Loucy (cell line): ENCODE measurements around the gene KSR1.

Experiments used
- H2AFZ ChIP-seq: fragments of 200-600 bp; sonication (generic); 2 replicates; pipeline ENCODE4 v1.6.0; 2016; ENCODE audit warnings: antibody characterized with exemption, mild to moderate bottlenecking, low read length, moderate library complexity
- H3F3A ChIP-seq: fragments of 200-600 bp; 2 replicates; pipeline ENCODE4 v1.6.0; 2016; ENCODE audit warnings: antibody characterized with exemption, low read depth, mild to moderate bottlenecking
- H3K27me3 ChIP-seq: fragments of 200-600 bp; sonication (generic); 2 replicates; pipeline ENCODE4 v1.6.1; 2014; ENCODE audit warnings: low read length, mild to moderate bottlenecking; ENCODE audit not compliant: insufficient read depth, poor library complexity, severe bottlenecking
- H3K36me3 ChIP-seq: fragments of 200-600 bp; sonication (generic); 2 replicates; pipeline ENCODE4 v1.6.1; 2016; ENCODE audit warnings: low read length; ENCODE audit not compliant: insufficient read depth
- H3K4me1 ChIP-seq: fragments of 200-600 bp; sonication (generic); 2 replicates; pipeline ENCODE4 v1.5.1; 2014; ENCODE audit warnings: low read length, mild to moderate bottlenecking; ENCODE audit not compliant: insufficient read depth, poor library complexity, severe bottlenecking
- H3K4me2 ChIP-seq: fragments of 200-600 bp; sonication (generic); 2 replicates; pipeline ENCODE4 v1.6.0; 2014; ENCODE audit warnings: antibody characterized with exemption, low read length, low read depth, mild to moderate bottlenecking; ENCODE audit not compliant: poor library complexity, severe bottlenecking
- H3K4me3 ChIP-seq: fragments of 200-600 bp; sonication (generic); 2 replicates; pipeline ENCODE4 v1.5.1; 2014; ENCODE audit warnings: low read length, mild to moderate bottlenecking, mixed read lengths; ENCODE audit not compliant: poor library complexity, severe bottlenecking
- H3K79me2 ChIP-seq: fragments of 200-600 bp; sonication (generic); 2 replicates; pipeline ENCODE4 v1.6.1; 2014; ENCODE audit warnings: low read length; ENCODE audit not compliant: insufficient read depth
- H3K9ac ChIP-seq: fragments of 200-600 bp; sonication (generic); 2 replicates; pipeline ENCODE4 v1.6.0; 2014; ENCODE audit warnings: mild to moderate bottlenecking, low read depth, low read length, moderate library complexity; ENCODE audit not compliant: poor library complexity, severe bottlenecking
- H3K9me2 ChIP-seq: fragments of 200-600 bp; sonication (generic); replicated peaks from 2 replicates; pipeline ENCODE4 v1.6.1; 2016; ENCODE audit warnings: low read depth, low read length, mixed read lengths
- H3K9me3 ChIP-seq: fragments of 200-600 bp; sonication (generic); 2 replicates; pipeline ENCODE4 v1.6.1; 2014; ENCODE audit warnings: mild to moderate bottlenecking, antibody characterized with exemption, low read length, low read depth; ENCODE audit not compliant: insufficient read depth
- H4K20me1 ChIP-seq: fragments of 200-600 bp; sonication (generic); 2 replicates; pipeline ENCODE4 v1.6.0; 2014; ENCODE audit warnings: antibody characterized with exemption, low read length, mild to moderate bottlenecking; ENCODE audit not compliant: insufficient read depth, poor library complexity, severe bottlenecking
- EZH2phosphoT487 ChIP-seq: fragments of 200-600 bp; IDR thresholded peaks from 2 replicates; pipeline ENCODE4 v1.6.1; 2018; ENCODE audit warnings: antibody characterized with exemption, mild to moderate bottlenecking, moderate library complexity, borderline replicate concordance
- TF ChIP-seq, protein P1 (sequence below): fragments of 200-600 bp; sonication (generic); conservative IDR thresholded peaks from 2 replicates; pipeline ENCODE4 v1.5.1; 2014; ENCODE audit warnings: mild to moderate bottlenecking, antibody characterized with exemption, low read length

KSR1 gene

DNA sequence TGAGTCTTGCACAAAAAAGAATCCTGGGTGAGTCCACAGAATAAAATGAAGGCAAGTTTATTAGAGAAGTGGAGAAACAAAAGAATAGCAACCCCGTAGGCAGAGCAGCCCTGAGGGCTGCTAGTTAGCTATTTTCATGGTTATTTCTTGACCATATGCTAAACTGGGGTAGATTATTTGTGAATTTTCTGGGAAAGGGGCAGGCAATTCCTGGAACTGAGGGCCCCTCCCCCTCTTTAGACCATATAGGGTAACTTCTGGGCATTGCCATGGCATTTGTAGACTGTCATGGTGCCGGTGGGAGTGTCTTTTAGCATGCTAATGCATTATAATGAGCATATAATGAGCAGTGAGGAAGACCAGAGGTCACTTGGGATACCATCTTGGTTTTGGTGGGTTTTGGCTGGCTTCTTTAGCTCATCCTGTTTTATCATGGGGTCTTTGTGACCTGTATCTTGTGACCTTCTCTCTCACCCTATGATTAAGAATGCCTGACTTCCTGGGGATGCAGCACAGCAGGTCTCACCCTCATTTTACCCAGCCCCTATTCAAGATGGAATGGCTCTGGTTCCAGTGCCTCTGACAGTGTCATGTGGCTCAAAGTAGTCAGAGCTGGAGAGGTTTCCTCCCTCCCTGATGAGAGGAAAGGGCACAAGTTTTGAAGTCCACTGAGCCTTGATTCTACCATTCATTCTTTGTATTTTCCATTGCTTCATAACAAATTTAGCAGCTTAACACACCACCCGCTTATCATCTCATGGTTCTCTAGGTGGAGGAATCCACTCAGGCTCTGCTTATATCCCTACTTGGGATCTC is 119.1 kb downstream of the KSR1 start:
- Histone ChIP-seq H4K20me1 (no peaks in the 10 kb centered on the region), H3K36me3 (no peaks in the 10 kb centered on the region), H3K4me2 (peak overlapping the region; percentile 10), H3K9ac (peak overlapping the region; percentile 7), H2AFZ (no peak overlapping the region), H3K9me2 (no peaks in the 10 kb centered on the region), H3F3A (0 out of 2 replicates have a peak, but pooled peaks cover 4% of the 10 kb centered on the region), H3K9me3 (no peaks in the 10 kb centered on the region), H3K4me1 (peaks cover 83% of the 10 kb centered on the region), H3K79me2 (peaks cover 21% of the 10 kb centered on the region; the same call in 1 of the 2 replicates), H3K27me3 (no peaks in the 10 kb centered on the region), H3K4me3 (no peak overlapping the region)
- no peak for TF ChIP-seq EZH2phosphoT487
- TF ChIP-seq, protein P1, sequence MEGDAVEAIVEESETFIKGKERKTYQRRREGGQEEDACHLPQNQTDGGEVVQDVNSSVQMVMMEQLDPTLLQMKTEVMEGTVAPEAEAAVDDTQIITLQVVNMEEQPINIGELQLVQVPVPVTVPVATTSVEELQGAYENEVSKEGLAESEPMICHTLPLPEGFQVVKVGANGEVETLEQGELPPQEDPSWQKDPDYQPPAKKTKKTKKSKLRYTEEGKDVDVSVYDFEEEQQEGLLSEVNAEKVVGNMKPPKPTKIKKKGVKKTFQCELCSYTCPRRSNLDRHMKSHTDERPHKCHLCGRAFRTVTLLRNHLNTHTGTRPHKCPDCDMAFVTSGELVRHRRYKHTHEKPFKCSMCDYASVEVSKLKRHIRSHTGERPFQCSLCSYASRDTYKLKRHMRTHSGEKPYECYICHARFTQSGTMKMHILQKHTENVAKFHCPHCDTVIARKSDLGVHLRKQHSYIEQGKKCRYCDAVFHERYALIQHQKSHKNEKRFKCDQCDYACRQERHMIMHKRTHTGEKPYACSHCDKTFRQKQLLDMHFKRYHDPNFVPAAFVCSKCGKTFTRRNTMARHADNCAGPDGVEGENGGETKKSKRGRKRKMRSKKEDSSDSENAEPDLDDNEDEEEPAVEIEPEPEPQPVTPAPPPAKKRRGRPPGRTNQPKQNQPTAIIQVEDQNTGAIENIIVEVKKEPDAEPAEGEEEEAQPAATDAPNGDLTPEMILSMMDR = no peak

- H3K9me2 ChIP-seq = no peaks in the 10 kb centered on the region
- H3K4me3 ChIP-seq = no peak overlapping the region
- TF ChIP-seq, protein P1 = no peak
- TF ChIP-seq EZH2phosphoT487 = no peak
- peaks cover 83% of the 10 kb centered on the region for H3K4me1 ChIP-seq
- H3K27me3 ChIP-seq = no peaks in the 10 kb centered on the region
- no peaks in the 10 kb centered on the region for H4K20me1 ChIP-seq
- no peaks in the 10 kb centered on the region for H3K36me3 ChIP-seq
- H3K9me3 ChIP-seq = no peaks in the 10 kb centered on the region
- H3K4me2 ChIP-seq = peak overlapping the region; percentile 10
- H2AFZ ChIP-seq = no peak overlapping the region
- peaks cover 21% of the 10 kb centered on the region; the same call in 1 of the 2 replicates for H3K79me2 ChIP-seq
- 0 out of 2 replicates have a peak, but pooled peaks cover 4% of the 10 kb centered on the region for H3F3A ChIP-seq
- peak overlapping the region; percentile 7 for H3K9ac ChIP-seq
Observed at GRCh38 chr17:27575912-27576252, 119.6 kb downstream of the KSR1 start.

DNA sequence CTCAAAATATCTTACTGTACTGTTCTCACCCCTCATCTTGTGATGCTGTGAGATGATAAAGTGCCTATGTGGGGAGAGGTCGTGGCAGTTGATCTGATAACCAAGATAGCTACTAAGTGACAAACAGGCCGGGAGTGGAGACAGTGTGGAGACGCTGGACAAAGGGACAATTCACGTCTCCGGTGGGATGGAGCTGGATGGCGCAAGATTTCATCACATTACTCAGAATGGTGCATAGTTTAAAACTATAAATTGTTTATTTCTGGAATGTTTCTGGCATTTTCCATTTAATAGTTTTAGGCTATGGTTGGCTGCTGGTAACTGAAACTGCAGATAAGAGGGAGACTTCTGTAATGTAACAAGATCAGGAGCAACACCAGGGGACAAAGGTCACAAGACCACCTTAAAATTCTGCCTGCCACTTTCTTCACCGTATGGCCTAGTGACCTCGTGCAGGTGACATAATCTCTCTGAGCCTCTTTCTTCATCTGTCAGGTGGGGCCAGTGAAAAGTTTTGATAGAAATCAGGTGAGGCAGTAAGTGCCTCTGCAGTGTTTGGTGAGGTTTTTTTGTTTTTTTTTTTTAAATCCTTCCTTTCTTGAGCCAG is 120.3 kb downstream of the KSR1 start:
- H3K4me3 ChIP-seq = no peak overlapping the region

More for the DNA sequence above, 120.3 kb downstream of the KSR1 start:
- peak overlapping the region; percentile 10 for H3K4me2 ChIP-seq
- 0 out of 2 replicates have a peak, but pooled peaks cover 4% of the 10 kb centered on the region for H3F3A ChIP-seq
- H3K4me1 ChIP-seq = peaks cover 90% of the 10 kb centered on the region
- peak overlapping the region; percentile 7 for H3K9ac ChIP-seq
- no peaks in the 10 kb centered on the region for H3K9me2 ChIP-seq
- H3K36me3 ChIP-seq = no peaks in the 10 kb centered on the region
- no peaks in the 10 kb centered on the region for H3K9me3 ChIP-seq
- peaks cover 16% of the 10 kb centered on the region; the same call in 1 of the 2 replicates for H3K79me2 ChIP-seq
- no peaks in the 10 kb centered on the region for H4K20me1 ChIP-seq
- H3K27me3 ChIP-seq = no peaks in the 10 kb centered on the region
- H2AFZ ChIP-seq = no peak overlapping the region
- TF ChIP-seq, protein P1 = no peak
- no peak for TF ChIP-seq EZH2phosphoT487
